ENCODE data around the gene GPR142. TPM values are rescaled to one million over a fixed set of nuclear protein-coding genes. Genes with fewer than 3 reads are reported as not detected.

The GPR142 gene
- total RNA-seq, 1 experiment from 2014 or later: not detected

GRCh38 chr17:74407384-74407783, 40.1 kb downstream of the GPR142 start:
- DNase-seq (ENCODE audit: low spot score): no peak
- H3K36me3 Mint-ChIP-seq: 0 out of 2 replicates have a peak, but pooled peaks cover 5% of the 10 kb centered on the region
- POLR2A ChIA-PET: no interaction called here
- H3K27me3 Mint-ChIP-seq (ENCODE audit: low read depth): no peaks in the 10 kb centered on the region
- CTCF ChIA-PET: interaction anchor here (1.1 to 2.9 kb wide), 3 partner anchors 28 to 38 kb away, joined by 4 to 13 read pairs (median 5); no protein-coding TSS in a partner anchor
- no peak for ATAC-seq
- H3K4me1 Mint-ChIP-seq: peaks cover 16% of the 10 kb centered on the region
- H3K27ac Mint-ChIP-seq: no peak overlapping the region
- H3K9me3 Mint-ChIP-seq: peaks cover 7% of the 10 kb centered on the region
- no peak overlapping the region for H3K4me3 Mint-ChIP-seq
- TF ChIP-seq STAT6 (CRISPR knock-in tag; conservative IDR thresholded peaks at IDR 0.05; ENCODE audit: low read depth) (no peak), SOX15 (CRISPR knock-in tag; IDR thresholded peaks at IDR 0.05) (no peak), PREB (CRISPR knock-in tag; IDR thresholded peaks at IDR 0.05; ENCODE audit: borderline replicate concordance) (no peak), PRRX2 (CRISPR knock-in tag; IDR thresholded peaks at IDR 0.05) (no peak), SMAD4 (CRISPR knock-in tag; IDR thresholded peaks at IDR 0.05) (no peak), AR (CRISPR knock-in tag; IDR thresholded peaks at IDR 0.05) (no peak), GABPB1 (CRISPR knock-in tag; IDR thresholded peaks at IDR 0.05) (no peak), ATF3 (CRISPR knock-in tag; conservative IDR thresholded peaks at IDR 0.05) (no peak), MAX (CRISPR knock-in tag; IDR thresholded peaks at IDR 0.05) (no peak), FOXP1 (CRISPR knock-in tag; IDR thresholded peaks at IDR 0.05; ENCODE audit: borderline replicate concordance) (no peak), ATF6 (CRISPR knock-in tag; IDR thresholded peaks at IDR 0.05) (no peak), RORB (CRISPR knock-in tag; IDR thresholded peaks at IDR 0.05) (no peak), E2F1 (CRISPR knock-in tag; IDR thresholded peaks at IDR 0.05) (no peak)

- CTCF ChIA-PET: interaction anchor here (1.1 to 2.9 kb wide), 3 partner anchors 29 to 39 kb away, joined by 4 to 13 read pairs (median 5); no protein-coding TSS in a partner anchor
Measured at GRCh38 chr17:74408262-74408661, 41.0 kb downstream of the GPR142 start.

More at GRCh38 chr17:74408262-74408661, 41.0 kb downstream of the GPR142 start:
- H3K36me3 Mint-ChIP-seq: 0 out of 2 replicates have a peak, but pooled peaks cover 5% of the 10 kb centered on the region
- peaks cover 16% of the 10 kb centered on the region for H3K4me1 Mint-ChIP-seq
- DNase-seq (ENCODE audit: low spot score) (no peak), ATAC-seq (no peak)
- no peak overlapping the region for H3K27ac Mint-ChIP-seq
- H3K4me3 Mint-ChIP-seq: no peak overlapping the region
- no peaks in the 10 kb centered on the region for H3K27me3 Mint-ChIP-seq (ENCODE audit: low read depth)
- peaks cover 7% of the 10 kb centered on the region for H3K9me3 Mint-ChIP-seq
- POLR2A ChIA-PET: no interaction called here
- TF ChIP-seq NR3C1 (CRISPR knock-in tag; conservative IDR thresholded peaks at IDR 0.05; ENCODE audit: low read depth) (no peak), ZNF121 (CRISPR knock-in tag; IDR thresholded peaks at IDR 0.05) (0 out of 2 replicates have a peak, but pooled peaks have one; percentile 53)
